GM12801 (cell line): ENCODE measurements around the gene ZDHHC14.

ENCODE experiments used
- CTCF ChIP-seq: IDR thresholded peaks from one replicate; pipeline ENCODE4 v1.5.1; 2011; ENCODE audit warnings: control low read depth; ENCODE audit not compliant: insufficient read length; ENCODE audit errors: extremely low read depth

ZDHHC14 gene

DNA sequence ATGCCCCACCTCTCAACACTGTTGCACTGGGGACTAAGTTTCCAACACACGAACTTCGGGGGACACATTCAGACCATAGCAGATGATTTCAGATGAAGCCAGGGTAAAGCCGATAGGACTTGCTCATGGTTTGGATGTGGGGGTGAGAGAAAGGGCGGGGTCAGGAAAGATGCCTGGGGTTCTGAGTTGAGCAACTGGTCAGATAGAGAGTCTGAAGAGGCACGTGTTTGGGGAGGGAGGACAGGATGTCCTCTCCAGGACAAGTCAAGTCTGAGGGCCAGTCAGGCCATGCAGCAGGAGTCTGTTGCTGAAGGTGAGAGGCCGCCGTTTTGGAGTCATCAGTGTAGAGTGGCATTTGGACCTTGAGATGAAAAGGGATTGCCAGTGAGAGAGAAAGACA is 244.1 kb downstream of the ZDHHC14 start:
- TF ChIP-seq CTCF = no peak

- TF ChIP-seq CTCF = no peak
Measured at GRCh38 chr6:157625764-157626163, 244.8 kb downstream of the ZDHHC14 start.

GRCh38 chr6:157627195-157627966 is 246.4 kb downstream of the ZDHHC14 start:
- no peak for TF ChIP-seq CTCF

DNA sequence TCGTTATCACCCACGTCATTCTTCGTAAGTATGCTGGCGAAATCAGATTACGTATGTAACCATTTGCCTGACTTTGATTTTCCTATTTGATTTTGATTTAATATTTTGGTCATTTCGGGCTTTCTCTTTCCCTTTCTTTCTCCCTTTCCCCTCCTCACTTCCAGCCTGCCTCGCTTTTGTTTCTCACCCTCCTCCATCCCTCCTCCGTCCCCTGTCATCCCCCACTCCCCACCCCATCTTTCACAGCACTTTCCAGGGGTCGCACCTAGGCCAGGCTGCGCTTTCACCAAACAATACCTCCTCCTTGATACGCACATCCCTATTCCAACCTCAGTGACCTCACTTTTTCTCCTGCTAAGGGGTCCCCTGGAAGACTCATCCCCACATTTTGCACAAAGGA is 247.5 kb downstream of the ZDHHC14 start:
- TF ChIP-seq CTCF = no peak

DNA sequence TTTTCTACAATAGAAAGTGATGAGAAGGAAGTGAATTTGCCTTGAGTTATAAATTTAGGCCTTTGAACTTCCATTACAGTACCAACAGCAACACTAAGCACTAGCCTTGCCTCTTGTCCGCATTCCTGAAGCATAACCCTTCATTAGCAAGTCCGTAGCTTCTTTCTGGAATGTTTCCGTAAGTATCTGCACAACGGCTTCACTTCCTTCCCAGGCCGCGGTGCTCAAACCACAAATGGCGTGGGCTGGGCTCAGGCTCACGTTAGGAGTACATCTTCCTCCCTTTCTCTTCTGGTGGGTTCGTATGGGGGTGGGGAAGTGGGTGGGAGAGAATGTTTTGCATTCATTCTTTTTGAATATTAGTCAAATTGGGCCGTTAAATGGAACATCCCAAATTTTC is 248.2 kb downstream of the ZDHHC14 start:
- no peak for TF ChIP-seq CTCF

- no peak for TF ChIP-seq CTCF
Measured at GRCh38 chr6:157630463-157631080, 249.6 kb downstream of the ZDHHC14 start.

- TF ChIP-seq CTCF = no peak
Measured at GRCh38 chr6:157631412-157631811, 250.4 kb downstream of the ZDHHC14 start.
